Fibroblast of pulmonary artery (primary cell): Measurements from ENCODE around the gene LCN1.
"Not testable (repeated sequence)": the region's sequence is repeated elsewhere in the genome, so short reads cannot be mapped to it uniquely, and the experiment has no call there.

Experiments used
- DNase-seq: peaks from one replicate; pipeline ENCODE4 v3.0.0-alpha.2; 2010; ENCODE audit warnings: low read depth
- H3K4me3 ChIP-seq: replicated peaks from 2 replicates; pipeline ENCODE4 v1.5.1; 2011; ENCODE audit warnings: low read depth, mild to moderate bottlenecking, control low read depth, low read length, moderate library complexity
- CTCF ChIP-seq: IDR thresholded peaks from 2 replicates; pipeline ENCODE4 v1.5.1; 2011; ENCODE audit warnings: mild to moderate bottlenecking, control low read depth, low read length, inconsistent platforms; ENCODE audit errors: missing control alignments

Gene LCN1

GRCh38 chr9:135533674-135534073 lies 12.4 kb downstream of the LCN1 start:
- no peak for DNase-seq
- TF ChIP-seq CTCF: no peak
- H3K4me3 ChIP-seq: no peak overlapping the region

GRCh38 chr9:135534192-135534711 lies 13.0 kb downstream of the LCN1 start:
- not testable (repeated sequence) for H3K4me3 ChIP-seq, DNase-seq

GRCh38 chr9:135534826-135535225 lies 13.6 kb downstream of the LCN1 start:
- not testable (repeated sequence) for H3K4me3 ChIP-seq, DNase-seq

GRCh38 chr9:135535631-135536030 lies 14.4 kb downstream of the LCN1 start:
- DNase-seq, H3K4me3 ChIP-seq: not testable (repeated sequence)

GRCh38 chr9:135536216-135536615 lies 15.0 kb downstream of the LCN1 start:
- no peak for TF ChIP-seq CTCF
- DNase-seq: peak; percentile 79
- H3K4me3 ChIP-seq: no peak overlapping the region

GRCh38 chr9:135543262-135543894 lies 22.1 kb downstream of the LCN1 start:
- DNase-seq: peak; percentile 91
- peak overlapping the region; percentile 10 for H3K4me3 ChIP-seq

GRCh38 chr9:135544981-135545635 lies 23.9 kb downstream of the LCN1 start:
- TF ChIP-seq CTCF: no peak
- H3K4me3 ChIP-seq: no peak overlapping the region
- no peak for DNase-seq

- H3K4me3 ChIP-seq, DNase-seq: not testable (repeated sequence)
Observed at GRCh38 chr9:135545646-135546176, 24.5 kb downstream of the LCN1 start, which contains the start of gene OBP2A. TSS of gene OBP2A (plus strand) at chr9:135546126. CDS start at chr9:135546181, 55 bp downstream.

- DNase-seq, H3K4me3 ChIP-seq: not testable (repeated sequence)
Observed at GRCh38 chr9:135546792-135547617, 25.8 kb downstream of the LCN1 start.
